ENCODE data around the gene UBASH3B.

Gene UBASH3B

DNA sequence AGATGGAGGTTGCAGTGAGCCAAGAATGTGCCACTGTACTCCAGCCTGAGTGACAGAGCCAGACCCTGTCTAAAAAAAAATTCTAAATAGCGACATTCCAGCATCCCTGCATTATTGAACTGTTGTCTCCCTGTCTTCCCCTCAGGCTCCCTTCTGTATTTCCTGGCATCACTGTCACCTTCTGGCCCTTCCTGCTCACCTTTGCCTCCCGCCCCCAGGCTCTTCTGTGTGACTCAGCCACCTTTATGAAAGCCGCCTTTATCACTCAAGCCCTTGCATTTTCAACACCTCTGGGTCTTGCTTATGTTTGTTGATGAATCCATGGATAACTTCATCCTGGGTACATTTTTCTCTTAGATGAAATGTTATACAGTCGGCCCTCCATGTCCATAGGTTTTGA is 21.1 kb downstream of the UBASH3B start:
- no peak for DNase-seq (ENCODE audit: low read depth in 2 of 2)

DNA sequence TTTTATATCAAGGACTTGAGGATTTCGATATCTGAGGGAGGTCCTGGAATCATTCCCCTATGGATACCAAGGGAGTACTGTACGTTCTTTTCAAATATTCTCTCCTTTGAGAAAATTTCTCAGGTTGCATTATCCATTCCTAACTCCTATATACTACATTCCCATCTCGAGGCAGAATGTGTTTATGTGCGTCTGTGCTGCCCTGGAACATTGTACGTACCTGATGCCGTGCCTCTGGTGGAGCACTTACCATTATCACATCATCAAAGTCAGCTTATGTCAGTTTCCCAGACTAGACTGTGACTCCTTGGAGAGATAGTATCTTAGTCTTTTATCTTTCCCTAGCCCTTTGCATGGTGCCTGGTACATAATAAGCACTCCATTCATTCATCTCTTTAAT is 21.7 kb downstream of the UBASH3B start:
- no peak for DNase-seq (ENCODE audit: low read depth in 2 of 2)

DNA sequence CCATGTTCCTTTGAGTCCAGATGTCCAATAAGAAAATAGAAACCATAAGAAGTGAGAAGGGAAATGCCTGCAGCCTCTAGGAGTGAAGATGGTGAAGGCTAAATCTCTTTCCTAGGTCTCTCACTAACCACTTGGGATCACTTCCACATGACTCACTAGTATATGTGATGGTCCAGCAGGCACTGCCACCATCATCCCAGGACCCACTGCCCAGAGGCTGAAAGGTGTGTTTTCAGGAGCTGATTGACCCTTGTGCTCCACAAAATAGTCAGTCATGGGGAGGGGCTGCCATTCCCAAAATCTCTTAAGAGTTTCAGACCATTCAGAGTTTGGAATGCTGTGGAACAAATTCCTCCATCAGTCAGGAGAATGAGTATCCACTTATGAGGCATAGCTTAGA is 22.9 kb downstream of the UBASH3B start:
- DNase-seq (ENCODE audit: low read depth in 2 of 2) = no peak

DNA sequence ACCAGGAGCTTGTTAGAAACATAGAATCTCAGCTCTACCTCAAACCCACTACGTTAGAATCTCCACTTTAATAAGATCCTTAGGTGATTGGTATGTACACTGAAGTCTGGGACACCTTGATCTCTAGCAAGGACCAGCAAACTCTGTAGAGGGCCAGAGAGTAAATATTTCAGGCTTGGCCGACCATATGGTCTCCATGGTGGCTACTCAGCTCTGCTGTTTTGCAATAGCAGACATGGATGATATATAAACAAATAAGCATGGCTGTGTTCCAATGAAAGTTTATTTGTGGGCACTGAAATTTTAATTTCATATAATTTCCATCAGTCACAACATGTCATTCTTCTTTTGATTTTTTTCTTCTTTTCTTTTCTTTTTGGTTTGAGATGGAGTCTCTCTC is 23.9 kb downstream of the UBASH3B start:
- DNase-seq (ENCODE audit: low read depth in 2 of 2) = no peak

DNA sequence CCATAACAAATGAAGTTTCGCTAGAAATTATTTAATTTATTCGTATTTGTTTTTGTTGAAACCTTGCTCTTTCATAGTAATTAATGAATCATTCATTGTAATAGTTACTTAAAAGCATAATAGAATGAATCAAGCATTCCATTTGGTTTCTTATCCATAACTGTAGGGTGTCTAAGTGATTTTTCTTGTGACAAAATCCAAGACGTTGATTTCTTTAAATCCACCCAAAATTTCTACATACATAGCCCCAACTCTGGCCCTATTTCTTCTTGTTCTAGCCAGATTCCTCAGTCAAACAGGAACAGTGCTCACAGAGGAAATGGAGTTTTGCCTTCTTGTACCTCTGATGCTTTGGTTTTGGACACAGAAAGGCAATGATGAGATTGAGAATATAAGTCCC is 25.5 kb downstream of the UBASH3B start:
- no peak for DNase-seq (ENCODE audit: low read depth in 2 of 2)

DNA sequence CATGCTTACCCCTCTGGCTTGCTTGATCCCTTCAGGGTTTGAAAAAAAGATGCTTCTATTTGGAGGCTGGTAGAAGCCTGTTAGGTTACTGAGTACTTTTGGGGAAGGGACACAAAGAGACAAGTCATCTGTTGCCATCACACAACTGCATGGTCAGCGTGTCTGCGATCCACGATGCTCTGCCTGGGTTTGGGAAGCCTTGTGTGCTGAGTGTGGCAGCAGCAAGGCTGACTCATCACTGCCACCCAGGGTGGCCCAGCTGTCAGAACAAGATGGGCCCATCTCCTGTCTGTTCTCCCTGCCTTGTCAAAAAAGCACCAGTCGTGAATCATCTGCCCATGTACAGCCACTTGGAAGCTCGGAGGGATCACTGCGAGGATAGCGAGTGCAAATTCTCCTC is 26.2 kb downstream of the UBASH3B start:
- DNase-seq (ENCODE audit: low read depth in 2 of 2) = no peak

DNA sequence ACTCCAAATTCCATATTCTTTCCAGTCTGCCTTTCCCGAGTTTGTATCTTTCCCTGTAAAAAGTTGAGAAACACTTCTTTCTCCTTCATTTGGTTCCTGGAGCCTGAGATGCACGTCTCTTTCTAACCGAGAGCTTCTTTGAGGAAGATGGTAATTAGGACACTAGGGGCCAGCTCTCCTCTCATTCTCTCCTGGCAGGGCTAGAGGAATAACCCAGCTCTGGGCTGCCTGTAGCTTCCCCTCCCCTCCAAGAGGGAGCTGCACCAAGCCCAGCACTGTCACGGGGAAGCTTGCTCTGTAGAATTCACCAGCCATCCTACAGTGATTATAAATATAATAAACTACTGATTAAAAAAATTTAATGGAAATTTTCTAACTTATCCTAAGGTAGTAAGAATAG is 26.9 kb downstream of the UBASH3B start:
- no peak for DNase-seq (ENCODE audit: low read depth in 2 of 2)

DNA sequence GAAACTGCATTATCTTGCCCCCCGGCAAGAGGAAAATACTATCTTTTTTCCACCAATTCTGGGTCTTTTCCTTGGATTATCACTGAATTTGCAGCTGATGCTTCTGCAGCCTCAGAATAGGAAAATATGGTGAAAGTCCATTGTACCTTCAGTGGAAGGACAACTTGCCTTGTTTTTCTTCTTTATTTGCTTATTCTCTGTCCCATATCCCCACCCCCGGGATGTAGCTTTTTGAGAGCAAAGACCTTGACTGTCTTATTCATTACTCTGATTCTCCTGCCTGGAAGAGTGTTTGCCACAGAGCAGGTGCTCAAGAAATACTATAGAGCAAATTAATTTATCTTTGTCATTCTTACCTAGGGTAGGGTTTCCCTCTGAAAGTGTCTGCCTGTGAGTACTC is 29.5 kb downstream of the UBASH3B start:
- DNase-seq (ENCODE audit: low read depth in 2 of 2) = no peak

DNA sequence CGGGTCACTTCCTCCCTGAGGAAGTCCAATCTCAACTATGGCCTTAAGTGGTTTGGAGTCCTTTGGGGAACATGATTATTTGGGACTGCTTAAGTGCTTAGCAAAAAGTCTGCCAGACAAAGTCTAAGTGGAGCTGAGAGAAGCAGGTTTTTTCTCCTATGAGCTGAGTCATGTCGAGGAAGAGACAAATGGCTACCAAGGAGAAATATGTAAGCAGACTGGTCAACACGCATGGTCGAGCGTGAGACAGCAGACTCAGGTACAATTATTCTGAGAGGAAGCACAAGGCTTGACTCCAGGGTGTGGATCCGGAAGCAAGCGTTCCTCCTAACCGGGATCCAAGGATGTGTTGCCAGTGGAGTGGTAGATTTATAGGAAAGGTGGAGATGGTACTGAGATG is 30.6 kb downstream of the UBASH3B start:
- DNase-seq (ENCODE audit: low read depth in 2 of 2) = no peak

DNA sequence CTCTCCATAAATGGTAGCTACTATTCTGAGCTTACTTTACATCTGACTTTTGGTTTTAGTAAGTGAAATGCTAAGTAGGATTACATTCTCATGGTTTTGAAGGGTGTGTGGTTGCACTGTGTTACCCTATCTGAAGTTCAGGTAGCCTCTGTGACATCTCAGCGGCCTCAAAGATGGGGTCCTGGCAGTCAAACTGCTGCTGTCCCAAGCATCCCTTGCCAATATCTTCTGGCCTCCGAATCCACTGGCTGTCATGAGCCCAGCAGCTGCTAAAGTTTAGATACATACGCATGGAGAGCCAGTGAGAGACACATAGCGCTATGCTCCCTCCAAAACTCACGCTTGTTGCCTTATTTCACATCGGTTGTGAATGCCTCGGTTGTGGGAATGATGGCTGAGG is 34.9 kb downstream of the UBASH3B start:
- DNase-seq (ENCODE audit: low read depth in 2 of 2) = no peak

DNA sequence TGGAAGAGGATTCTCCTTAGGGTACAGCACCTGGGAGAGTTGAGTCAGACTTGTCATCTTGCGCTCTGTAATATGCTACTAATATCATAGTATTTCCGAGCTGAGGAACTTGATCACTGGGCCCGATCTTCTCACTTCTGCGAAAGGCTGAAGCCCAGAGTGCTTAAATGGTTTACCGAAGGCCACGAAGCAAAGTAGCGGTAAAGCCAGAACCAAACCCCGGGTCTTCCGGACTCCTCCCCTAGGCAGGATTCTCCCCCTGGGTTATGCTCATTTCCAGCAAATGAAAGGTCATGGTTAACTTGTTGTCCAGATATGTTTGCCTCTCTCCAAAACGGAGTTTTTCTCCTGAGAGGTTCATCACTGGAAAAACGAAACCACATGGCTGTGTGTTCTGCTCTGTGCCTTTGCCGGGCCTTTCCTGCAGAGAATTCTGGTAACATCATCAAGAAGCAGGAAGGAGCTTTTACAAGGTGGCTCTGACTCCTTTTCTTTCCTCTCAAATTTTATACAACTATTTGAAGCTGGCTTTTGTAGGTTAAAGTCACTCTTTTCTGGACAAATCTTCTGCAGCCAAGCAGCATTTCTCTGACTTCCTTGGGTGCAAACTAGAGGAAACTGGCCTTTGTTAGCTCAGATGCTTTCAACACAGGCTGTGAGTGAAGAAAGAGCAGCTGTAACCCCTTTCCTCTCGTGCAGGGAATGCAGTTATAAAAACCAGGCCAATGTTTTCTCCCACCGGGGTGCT is 35.5 kb downstream of the UBASH3B start:
- no peak for DNase-seq (ENCODE audit: low read depth in 2 of 2)

DNA sequence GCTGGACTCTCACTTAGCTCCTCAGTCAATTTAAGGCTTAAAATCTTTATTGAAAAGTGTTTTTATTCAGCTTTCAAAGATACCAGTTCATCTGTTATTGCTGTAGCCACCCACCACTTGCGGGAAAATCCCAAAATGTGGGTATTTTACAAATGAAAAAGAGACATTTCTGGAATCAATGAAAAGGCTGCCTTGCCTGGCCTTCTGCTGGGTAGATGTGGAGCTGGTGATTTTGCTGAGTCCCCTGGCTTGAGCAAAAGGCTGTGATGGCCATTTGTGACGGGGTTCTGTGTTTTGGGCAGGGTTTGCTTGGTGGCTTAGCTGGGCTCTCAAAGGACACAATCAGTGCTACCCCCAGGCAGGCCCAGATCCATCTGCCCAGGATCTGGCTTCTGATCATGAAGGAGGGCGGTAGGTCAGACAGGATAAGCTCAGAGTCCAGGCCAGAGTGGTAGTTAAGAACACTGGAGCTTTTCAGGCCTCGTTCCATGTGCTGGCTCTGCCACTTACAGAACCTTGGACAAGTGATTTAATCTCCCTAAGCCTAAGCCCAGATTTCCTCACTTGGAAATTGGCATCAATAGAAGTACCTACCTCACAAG is 36.1 kb downstream of the UBASH3B start:
- DNase-seq (ENCODE audit: low read depth in 2 of 2) = no peak

DNA sequence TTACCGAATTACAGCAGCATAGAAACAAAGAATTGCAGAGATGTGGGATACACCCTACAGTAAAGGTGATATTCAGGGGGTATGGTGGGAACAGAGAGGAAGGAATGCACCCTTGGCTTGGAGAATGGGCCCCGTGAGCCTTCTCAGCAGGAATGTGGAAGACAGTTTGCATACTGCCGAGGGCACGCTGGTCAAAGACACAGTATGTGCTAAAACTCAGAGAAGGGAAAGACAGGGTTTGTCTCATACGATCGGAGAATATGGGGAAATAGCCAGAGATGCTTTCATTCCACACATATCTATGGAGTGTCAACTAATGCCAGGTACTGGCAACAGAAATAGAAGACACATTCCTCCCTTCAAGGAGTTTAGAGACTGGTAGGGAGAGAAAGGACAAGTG is 36.9 kb downstream of the UBASH3B start:
- no peak for DNase-seq (ENCODE audit: low read depth in 2 of 2)

DNA sequence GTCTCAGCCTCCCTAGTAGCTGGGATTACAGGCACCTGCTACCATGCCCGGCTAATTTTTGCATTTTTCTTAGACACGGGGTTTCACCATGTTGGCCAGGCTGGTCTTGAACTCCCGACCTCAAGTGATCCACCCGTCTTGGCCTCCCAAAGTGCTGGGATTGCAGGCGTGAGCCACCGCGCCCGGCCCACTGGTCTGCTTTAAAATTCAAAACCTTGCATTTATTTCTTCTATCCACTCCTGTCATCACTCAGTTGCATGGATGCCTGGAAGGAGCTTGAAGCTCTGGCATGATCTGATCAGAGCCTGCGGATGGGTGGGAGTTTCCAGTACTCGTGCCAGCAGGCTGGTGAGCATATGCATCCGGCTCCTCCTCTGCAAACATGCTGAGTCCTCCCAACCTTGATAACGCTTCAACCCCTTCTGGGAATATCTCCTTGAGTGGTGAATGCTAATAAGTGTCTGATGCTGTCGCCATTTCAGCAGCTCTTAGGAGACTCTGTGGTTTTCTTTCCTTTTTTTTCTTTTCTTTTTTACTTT is 39.6 kb downstream of the UBASH3B start:
- no peak for DNase-seq (ENCODE audit: low read depth in 2 of 2)

DNA sequence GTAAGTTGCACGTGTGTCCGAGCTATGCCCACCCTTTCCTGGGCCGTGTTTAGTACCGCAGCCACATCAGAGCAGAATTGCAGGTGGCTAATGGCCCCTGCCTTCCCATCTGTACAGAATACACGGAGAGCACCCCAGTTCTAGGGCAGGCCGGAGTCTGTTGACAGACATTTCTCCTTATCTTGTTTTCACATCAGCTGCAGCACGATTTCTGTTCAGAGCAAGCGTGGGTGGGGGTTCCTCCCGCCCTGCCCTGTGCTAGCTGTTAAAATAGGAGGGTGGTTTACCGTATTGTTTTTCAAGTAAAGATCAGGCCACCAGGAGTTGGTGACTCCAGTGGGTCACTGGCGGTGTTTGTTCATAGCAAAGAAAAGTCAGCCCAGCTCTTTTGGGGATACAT is 41.1 kb downstream of the UBASH3B start:
- peak; percentile 43 to 54 for DNase-seq (ENCODE audit: low read depth in 2 of 2)

DNA sequence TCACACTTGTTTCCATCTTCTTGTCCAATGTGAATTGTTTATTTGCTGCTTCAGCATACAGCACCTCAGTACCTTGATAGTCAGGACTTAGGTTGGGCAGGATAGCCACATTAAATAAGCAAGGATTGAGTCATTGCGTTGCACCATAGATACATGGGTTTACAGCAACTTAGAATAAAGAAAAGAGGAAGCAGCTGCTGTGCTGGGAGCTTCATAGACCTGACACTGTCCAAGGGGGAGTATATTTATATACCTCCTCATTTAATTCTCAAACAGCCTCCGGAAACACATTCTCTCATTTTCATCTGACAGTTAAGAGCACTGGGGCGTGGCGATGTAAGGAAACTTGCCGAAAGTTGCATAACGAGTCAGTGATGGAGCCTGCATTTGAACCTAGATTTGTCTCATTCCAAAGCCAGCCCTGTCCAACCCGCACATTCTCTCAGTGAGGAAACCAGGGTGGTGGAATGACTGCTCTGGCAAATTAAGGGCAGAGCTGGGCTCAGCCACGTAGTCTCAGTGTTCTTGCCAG is 42.2 kb downstream of the UBASH3B start:
- DNase-seq (ENCODE audit: low read depth in 2 of 2) = no peak

DNA sequence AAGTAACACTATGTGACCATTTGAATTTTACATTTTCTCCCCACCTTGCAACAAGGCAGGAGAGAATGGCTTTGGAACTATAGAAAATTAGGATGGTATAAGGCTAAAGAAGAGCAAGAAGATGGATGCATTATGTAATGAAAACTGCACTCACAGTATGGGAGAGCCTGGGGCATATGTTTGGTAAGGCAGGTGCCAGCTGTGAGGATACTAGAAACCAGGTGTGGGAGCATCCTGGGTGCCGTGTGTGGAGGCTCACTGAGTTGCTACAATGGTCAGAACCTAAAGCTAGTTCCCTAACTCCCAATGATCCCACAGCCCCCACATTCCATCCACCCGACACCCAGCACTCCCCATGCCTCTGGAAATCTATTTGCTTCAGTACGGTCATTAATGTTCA is 42.9 kb downstream of the UBASH3B start:
- DNase-seq (ENCODE audit: low read depth in 2 of 2) = no peak

DNA sequence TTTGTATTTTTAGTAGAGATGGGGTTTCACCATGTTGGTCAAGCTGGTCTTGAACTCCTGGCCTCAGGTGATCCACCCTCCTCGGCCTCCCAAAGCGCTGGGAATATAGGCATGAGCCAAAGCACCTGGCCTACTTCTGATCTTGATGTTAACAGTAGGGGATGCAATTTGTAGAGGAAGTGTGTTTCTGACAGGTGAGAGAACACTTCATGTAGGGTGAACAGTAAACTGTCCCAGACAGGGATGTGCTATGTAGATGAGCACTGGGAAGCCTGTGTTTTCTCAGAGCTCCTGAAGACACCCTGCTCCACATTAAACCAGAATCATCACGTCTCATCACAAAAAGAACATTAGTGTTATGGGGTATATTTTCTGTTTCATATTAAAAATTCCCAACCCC is 45.1 kb downstream of the UBASH3B start:
- no peak for DNase-seq (ENCODE audit: low read depth in 2 of 2)

DNA sequence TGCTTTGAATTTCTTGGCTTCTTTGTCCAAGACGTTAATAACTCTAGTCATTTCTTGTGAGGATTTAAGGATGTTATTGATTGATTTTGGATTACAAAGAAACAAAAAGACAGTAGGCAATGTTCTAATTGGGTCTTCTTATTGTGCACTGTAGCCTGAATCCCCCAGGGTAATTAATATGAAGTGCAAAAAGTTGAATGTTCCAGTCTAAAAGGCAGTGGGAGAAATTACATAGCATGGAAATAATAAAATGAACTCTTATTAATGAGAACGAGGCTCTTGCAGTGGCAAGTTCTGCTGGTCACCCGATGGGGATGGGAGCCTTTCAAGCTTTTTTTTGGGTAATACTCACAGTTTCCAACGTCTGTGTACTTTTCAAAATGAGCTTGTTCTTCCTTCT is 45.6 kb downstream of the UBASH3B start:
- DNase-seq (ENCODE audit: low read depth in 2 of 2) = no peak

DNA sequence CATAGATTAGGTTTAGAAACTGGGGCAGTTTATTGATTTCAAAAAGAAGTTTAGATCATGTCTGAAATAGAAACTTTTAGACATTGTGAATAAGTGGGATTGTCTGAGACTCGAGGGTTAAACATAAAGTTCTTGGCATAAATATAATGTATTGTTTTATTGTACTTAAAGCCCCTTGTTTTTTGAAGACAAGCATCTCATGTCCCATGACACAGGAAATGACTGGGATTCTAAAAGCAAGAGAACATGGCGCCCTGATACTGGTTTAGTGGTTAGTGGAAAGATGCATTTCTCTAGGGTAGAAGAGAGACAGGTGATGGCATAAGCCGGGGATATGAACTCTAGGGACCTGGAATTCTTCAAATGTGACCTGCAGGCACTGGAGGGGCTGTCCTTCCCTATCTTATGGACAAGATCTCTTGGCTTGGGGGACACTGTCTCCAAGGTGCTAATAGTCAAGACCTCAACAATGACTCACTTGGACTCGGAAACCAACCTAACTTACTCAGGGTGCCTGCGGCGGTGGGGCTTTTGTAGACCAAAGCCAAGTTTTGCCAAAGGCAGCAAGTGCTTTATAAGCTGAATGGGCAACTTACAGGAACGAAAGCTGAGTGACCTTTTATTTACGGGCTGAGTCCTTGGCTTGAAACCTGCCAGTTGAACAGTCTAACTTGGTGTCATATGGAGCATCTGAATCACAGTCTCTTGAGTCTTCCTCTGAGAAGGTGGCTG is 48.2 kb downstream of the UBASH3B start:
- DNase-seq (ENCODE audit: low read depth in 2 of 2) = no peak

DNA sequence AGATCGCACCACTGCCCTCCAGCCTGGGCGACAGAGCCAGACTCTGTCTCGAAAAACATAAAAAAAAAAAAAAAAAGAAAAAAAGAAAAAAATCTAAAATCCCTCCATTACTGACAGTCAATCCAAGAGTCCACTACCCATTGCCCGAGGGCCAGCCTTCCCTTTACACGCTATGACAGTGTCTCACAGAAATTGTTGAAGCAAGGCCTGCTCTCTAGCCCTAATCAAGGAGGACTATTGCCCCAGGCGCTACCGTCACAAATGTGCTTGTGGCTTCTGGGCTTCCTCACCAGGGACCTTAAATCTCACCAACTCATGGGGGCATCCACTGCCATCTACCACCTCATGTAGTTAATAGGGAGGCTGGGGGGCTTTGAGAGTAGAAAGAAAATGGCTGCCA is 49.9 kb downstream of the UBASH3B start:
- DNase-seq (ENCODE audit: low read depth in 2 of 2) = no peak

DNA sequence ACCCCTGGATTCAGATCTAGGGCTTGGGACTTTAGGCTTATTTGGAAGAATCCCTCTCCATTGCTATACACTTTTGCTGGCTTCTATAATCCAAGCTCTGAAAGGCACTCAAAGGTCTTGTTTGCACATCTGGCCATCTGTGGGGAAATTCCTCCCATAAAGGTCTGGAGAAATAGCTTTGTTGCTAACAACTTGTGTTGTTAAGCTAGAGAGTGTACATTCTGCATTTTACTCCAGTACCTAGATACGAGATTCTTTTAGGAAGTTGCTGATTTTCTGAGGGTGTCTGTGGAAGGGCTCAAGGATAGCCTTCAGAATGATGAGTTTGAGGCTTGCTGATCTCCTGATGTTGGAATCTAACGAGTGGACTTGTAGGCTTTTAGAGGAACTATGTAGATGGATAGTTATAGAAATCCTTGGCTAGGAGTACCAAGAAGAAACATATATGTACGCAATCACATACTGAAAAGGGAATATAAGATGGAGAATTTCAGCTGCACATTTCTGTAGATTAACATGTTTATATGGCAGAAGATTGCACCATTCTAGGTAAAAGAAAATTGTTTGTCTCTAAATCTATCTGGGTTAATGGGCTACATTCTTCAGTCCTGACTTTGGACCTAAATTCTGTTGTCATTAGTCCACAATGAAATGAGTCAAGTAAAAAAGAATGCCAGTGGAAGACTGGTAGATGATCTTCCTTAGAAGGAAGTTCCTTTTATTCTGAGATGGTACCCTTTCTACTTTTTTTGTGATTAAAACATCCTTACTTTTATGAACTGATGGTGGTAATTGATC is 51.0 kb downstream of the UBASH3B start:
- no peak for DNase-seq (ENCODE audit: low read depth in 2 of 2)

Measured in stimulated activated CD4-positive, alpha-beta T cell treated with anti-CD3 and anti-CD28 coated beads, Interleukin-1b, Interleukin-23, amount 100 ng/mL, for 4 hours (primary cell).